HCT116 (cell line): ENCODE data around the gene ITPK1. TPM values are rescaled to one million over a fixed set of nuclear protein-coding genes. Genes with fewer than 3 reads are reported as not detected.

Source experiments
- ATAC-seq: fragments of 200-7000 bp; cut with Tn5 transposase; 2 replicates; pipeline ENCODE4 v1.9.1; 2020; ENCODE audit warnings: mild to moderate bottlenecking, moderate library complexity
- BruUV-seq: library from RNA; stranded (reverse); fragments of 400-500 nt; replicated peaks from 2 replicates; lab custom pipeline; 2021; lab: Mats Ljungman, UMichigan
- CTCF ChIA-PET: fragments of 300-600 bp; sonication (Branson Sonifier 250); formaldehyde crosslinking; loops from one replicate; lab custom pipeline; 2021; ENCODE audit warnings: antibody characterized with exemption; lab: Charles Lee
- POLR2A ChIA-PET: fragments of 300-600, 350-600 bp; sonication (Branson Sonifier 250); formaldehyde crosslinking; loops from one replicate; lab custom pipeline; 2021; ENCODE audit warnings: antibody characterized with exemption; lab: Charles Lee
- RAD21 ChIA-PET, 2 experiments: fragments of 300-600 bp; sonication (Branson Sonifier 250); formaldehyde crosslinking; loops; one replicate each; lab custom pipeline; 2023; ENCODE audit warnings: low total read pairs in 2 of 2; ENCODE audit not compliant: uncharacterized antibody in 2 of 2, unreplicated experiment in 2 of 2, low non-redundant PET in 1 of 2; lab: Charles Lee
- DNase-seq: peaks from one replicate; pipeline ENCODE4 v3.0.0-alpha.2; 2010; ENCODE audit warnings: low read depth, low spot score
- H2AFZ ChIP-seq: fragments of 200-600 bp; shearing (Covaris generic), sonication (generic); 2 replicates; pipeline ENCODE4 v1.6.1; 2017; ENCODE audit warnings: low read depth, mixed run types, mixed read lengths, antibody characterized with exemption, low read length; ENCODE audit not compliant: poor library complexity, severe bottlenecking
- H3K27ac ChIP-seq: 2 replicates; pipeline ENCODE4 v1.5.1; 2012; ENCODE audit warnings: low read depth, low read length
- H3K27me3 ChIP-seq: fragments of 200-600 bp; sonication (generic); 2 replicates; pipeline ENCODE4 v1.6.1; 2016; ENCODE audit warnings: mixed run types, low read length, mixed read lengths; ENCODE audit not compliant: insufficient read depth
- H3K36me3 ChIP-seq, 2 experiments: fragments of 200-500 bp in 1 of 2; fragments of 200-600 bp in 1 of 2; sonication (Bioruptor generic) in 1 of 2; sonication (generic) in 1 of 2; 2 replicates each; pipeline versions ENCODE4 v1.5.1 to v1.6.1; 2014 to 2016; ENCODE audit warnings: low read length in 2 of 2, inconsistent platforms in 1 of 2, mixed read lengths in 1 of 2, mixed run types in 1 of 2; ENCODE audit not compliant: insufficient read depth in 2 of 2, control insufficient read depth in 1 of 2
- H3K4me1 ChIP-seq, 2 experiments: fragments of 200-600 bp in 1 of 2; sonication (generic) in 1 of 2; 2 replicates each; pipeline versions ENCODE4 v1.5.1 to v1.6.1; 2012 to 2017; ENCODE audit warnings: low read length in 2 of 2, inconsistent platforms in 1 of 2, mild to moderate bottlenecking in 1 of 2, mixed read lengths in 1 of 2, mixed run types in 1 of 2, moderate library complexity in 1 of 2; ENCODE audit not compliant: insufficient read depth in 2 of 2, control insufficient read depth in 1 of 2
- H3K4me2 ChIP-seq: fragments of 200-600 bp; sonication (generic); 2 replicates; pipeline ENCODE4 v1.6.1; 2017; ENCODE audit warnings: mixed run types, low read length, mixed read lengths
- H3K4me3 ChIP-seq, 2 experiments: fragments of 200-600 bp in 1 of 2; sonication (generic) in 1 of 2; replicated peaks in 1 of 2; 2 replicates each; pipeline ENCODE4 v1.5.1; 2011 to 2016; ENCODE audit warnings: low read length in 2 of 2, control low read depth in 1 of 2, low read depth in 1 of 2, mild to moderate bottlenecking in 1 of 2, mixed read lengths in 1 of 2, mixed run types in 1 of 2
- H3K79me2 ChIP-seq: fragments of 200-600 bp; sonication (generic); 2 replicates; pipeline ENCODE4 v1.6.1; 2017; ENCODE audit warnings: mild to moderate bottlenecking, mixed run types, low read length, moderate library complexity, mixed read lengths; ENCODE audit not compliant: insufficient read depth
- H3K9ac ChIP-seq: fragments of 200-600 bp; sonication (generic); 2 replicates; pipeline ENCODE4 v1.6.1; 2016; ENCODE audit warnings: low read length, mixed read lengths
- H3K9me2 ChIP-seq: fragments of 200-600 bp; sonication (generic), shearing (Covaris generic); 2 replicates; pipeline ENCODE4 v1.6.1; 2017; ENCODE audit warnings: mixed run types, mild to moderate bottlenecking, moderate library complexity; ENCODE audit not compliant: insufficient read depth
- H3K9me3 ChIP-seq, 2 experiments: fragments of 200-500 bp in 1 of 2; fragments of 200-600 bp in 1 of 2; sonication (Bioruptor generic) in 1 of 2; sonication (generic) in 1 of 2; 2 replicates each; pipeline ENCODE4 v1.6.1; 2014 to 2017; ENCODE audit warnings: low read length in 2 of 2, mixed read lengths in 2 of 2, inconsistent platforms in 1 of 2, low read depth in 1 of 2, mild to moderate bottlenecking in 1 of 2, mixed run types in 1 of 2, moderate library complexity in 1 of 2; ENCODE audit not compliant: control insufficient read depth in 1 of 2, insufficient read depth in 1 of 2
- H4K20me1 ChIP-seq: fragments of 200-600 bp; sonication (generic), shearing (Covaris generic); 2 replicates; pipeline ENCODE4 v1.6.1; 2017; ENCODE audit warnings: mixed run types, mild to moderate bottlenecking, moderate library complexity; ENCODE audit not compliant: insufficient read depth
- EGR1 ChIP-seq: IDR thresholded peaks from 2 replicates; pipeline ENCODE4 v1.6.1; 2012; ENCODE audit warnings: low read depth
- EZH2 ChIP-seq: fragments of 200-600 bp; sonication (generic); IDR thresholded peaks from 2 replicates; pipeline ENCODE4 v1.6.1; 2017; ENCODE audit warnings: antibody characterized with exemption, mixed run types
- EZH2phosphoT487 ChIP-seq: fragments of 200-600 bp; IDR thresholded peaks from 2 replicates; pipeline ENCODE4 v1.6.1; 2018; ENCODE audit warnings: antibody characterized with exemption, borderline replicate concordance
- FOSL1 ChIP-seq: IDR thresholded peaks from 2 replicates; pipeline ENCODE4 v1.6.1; 2012; ENCODE audit warnings: low read depth
- POLR2AphosphoS5 ChIP-seq: IDR thresholded peaks from 2 replicates; pipeline ENCODE4 v1.6.1; 2011; ENCODE audit warnings: mild to moderate bottlenecking, low read depth, low read length, moderate library complexity
- SIN3A ChIP-seq: IDR thresholded peaks from 2 replicates; pipeline ENCODE4 v1.6.1; 2012; ENCODE audit warnings: low read depth
- SP1 ChIP-seq: IDR thresholded peaks from 2 replicates; pipeline ENCODE4 v1.6.1; 2012; ENCODE audit warnings: low read depth
- TCF7L2 ChIP-seq: IDR thresholded peaks from 2 replicates; pipeline ENCODE4 v1.7.0; 2011; ENCODE audit warnings: borderline replicate concordance, inconsistent platforms; ENCODE audit not compliant: insufficient read depth, insufficient read length; ENCODE audit errors: extremely low read depth
- YY1 ChIP-seq: IDR thresholded peaks from 2 replicates; pipeline ENCODE4 v1.6.1; 2011; ENCODE audit warnings: low read length, low read depth, moderate library complexity, mild to moderate bottlenecking; ENCODE audit not compliant: insufficient replicate concordance; ENCODE audit errors: extremely low read depth
- intact Hi-C: fragments of 100-400 bp; cut with micrococcal nuclease; formaldehyde crosslinking; loops from 2 replicates; pipeline ENCODE4 v1.10.0; 2022
- total RNA-seq: library from RNA; stranded (reverse); gene quantifications from one replicate; pipeline ENCODE4 v1.2.1, GENCODE V29; 2021; ENCODE audit not compliant: unreplicated experiment
- TF ChIP-seq, protein P1 (sequence below): IDR thresholded peaks from 2 replicates; pipeline ENCODE4 v1.6.1; 2012
- TF ChIP-seq, protein P2 (sequence below): IDR thresholded peaks from 2 replicates; pipeline ENCODE4 v1.6.1; 2012
- TF ChIP-seq, protein P3 (sequence below): IDR thresholded peaks from 2 replicates; pipeline ENCODE4 v1.6.1; 2011; ENCODE audit warnings: mild to moderate bottlenecking, low read length, moderate library complexity; ENCODE audit not compliant: insufficient replicate concordance; ENCODE audit errors: extremely low read depth
- TF ChIP-seq, protein P4 (sequence below): IDR thresholded peaks from 2 replicates; pipeline ENCODE4 v1.6.1; 2012; ENCODE audit warnings: low read depth

ITPK1 gene
- total RNA-seq, 1 experiment from 2014 or later: 70.2 TPM

DNA sequence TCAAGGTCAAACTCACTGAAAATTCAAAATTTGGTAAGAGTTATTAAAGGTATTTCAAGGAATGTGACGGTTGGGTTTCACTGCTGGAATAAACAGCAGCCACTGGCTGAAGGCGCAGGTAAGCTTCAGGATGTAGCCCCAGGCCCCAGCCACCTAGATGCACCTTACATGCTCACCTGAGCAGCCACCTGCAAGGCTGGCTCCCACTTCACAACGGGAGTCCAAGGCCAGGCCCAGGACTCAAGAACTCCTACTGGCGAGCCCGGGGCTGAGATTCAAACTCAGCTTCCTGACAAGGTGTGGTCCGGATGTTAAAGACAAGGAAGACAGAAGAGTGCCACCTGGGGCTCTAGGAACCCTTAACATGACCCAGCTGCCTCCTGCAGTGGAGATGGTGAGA is 78.4 kb downstream of the ITPK1 start:
- H4K20me1 ChIP-seq: no peaks in the 10 kb centered on the region
- peak overlapping the region; percentile 28 for H3K4me2 ChIP-seq
- TF ChIP-seq, protein P1, sequence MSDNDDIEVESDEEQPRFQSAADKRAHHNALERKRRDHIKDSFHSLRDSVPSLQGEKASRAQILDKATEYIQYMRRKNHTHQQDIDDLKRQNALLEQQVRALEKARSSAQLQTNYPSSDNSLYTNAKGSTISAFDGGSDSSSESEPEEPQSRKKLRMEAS: no peak
- TF ChIP-seq FOSL1: no peak
- TF ChIP-seq, protein P2, sequence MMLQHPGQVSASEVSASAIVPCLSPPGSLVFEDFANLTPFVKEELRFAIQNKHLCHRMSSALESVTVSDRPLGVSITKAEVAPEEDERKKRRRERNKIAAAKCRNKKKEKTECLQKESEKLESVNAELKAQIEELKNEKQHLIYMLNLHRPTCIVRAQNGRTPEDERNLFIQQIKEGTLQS: no peak
- no peak for TF ChIP-seq EZH2phosphoT487
- TF ChIP-seq YY1: no peak
- TF ChIP-seq TCF7L2: no peak
- no peak for TF ChIP-seq EZH2
- TF ChIP-seq SIN3A: no peak
- TF ChIP-seq SP1: no peak
- TF ChIP-seq, protein P3, sequence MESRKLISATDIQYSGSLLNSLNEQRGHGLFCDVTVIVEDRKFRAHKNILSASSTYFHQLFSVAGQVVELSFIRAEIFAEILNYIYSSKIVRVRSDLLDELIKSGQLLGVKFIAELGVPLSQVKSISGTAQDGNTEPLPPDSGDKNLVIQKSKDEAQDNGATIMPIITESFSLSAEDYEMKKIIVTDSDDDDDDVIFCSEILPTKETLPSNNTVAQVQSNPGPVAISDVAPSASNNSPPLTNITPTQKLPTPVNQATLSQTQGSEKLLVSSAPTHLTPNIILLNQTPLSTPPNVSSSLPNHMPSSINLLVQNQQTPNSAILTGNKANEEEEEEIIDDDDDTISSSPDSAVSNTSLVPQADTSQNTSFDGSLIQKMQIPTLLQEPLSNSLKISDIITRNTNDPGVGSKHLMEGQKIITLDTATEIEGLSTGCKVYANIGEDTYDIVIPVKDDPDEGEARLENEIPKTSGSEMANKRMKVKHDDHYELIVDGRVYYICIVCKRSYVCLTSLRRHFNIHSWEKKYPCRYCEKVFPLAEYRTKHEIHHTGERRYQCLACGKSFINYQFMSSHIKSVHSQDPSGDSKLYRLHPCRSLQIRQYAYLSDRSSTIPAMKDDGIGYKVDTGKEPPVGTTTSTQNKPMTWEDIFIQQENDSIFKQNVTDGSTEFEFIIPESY: no peak
- TF ChIP-seq, protein P4, sequence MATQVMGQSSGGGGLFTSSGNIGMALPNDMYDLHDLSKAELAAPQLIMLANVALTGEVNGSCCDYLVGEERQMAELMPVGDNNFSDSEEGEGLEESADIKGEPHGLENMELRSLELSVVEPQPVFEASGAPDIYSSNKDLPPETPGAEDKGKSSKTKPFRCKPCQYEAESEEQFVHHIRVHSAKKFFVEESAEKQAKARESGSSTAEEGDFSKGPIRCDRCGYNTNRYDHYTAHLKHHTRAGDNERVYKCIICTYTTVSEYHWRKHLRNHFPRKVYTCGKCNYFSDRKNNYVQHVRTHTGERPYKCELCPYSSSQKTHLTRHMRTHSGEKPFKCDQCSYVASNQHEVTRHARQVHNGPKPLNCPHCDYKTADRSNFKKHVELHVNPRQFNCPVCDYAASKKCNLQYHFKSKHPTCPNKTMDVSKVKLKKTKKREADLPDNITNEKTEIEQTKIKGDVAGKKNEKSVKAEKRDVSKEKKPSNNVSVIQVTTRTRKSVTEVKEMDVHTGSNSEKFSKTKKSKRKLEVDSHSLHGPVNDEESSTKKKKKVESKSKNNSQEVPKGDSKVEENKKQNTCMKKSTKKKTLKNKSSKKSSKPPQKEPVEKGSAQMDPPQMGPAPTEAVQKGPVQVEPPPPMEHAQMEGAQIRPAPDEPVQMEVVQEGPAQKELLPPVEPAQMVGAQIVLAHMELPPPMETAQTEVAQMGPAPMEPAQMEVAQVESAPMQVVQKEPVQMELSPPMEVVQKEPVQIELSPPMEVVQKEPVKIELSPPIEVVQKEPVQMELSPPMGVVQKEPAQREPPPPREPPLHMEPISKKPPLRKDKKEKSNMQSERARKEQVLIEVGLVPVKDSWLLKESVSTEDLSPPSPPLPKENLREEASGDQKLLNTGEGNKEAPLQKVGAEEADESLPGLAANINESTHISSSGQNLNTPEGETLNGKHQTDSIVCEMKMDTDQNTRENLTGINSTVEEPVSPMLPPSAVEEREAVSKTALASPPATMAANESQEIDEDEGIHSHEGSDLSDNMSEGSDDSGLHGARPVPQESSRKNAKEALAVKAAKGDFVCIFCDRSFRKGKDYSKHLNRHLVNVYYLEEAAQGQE: no peak
- no peak for TF ChIP-seq EGR1
- no peak for TF ChIP-seq POLR2AphosphoS5
- H3K9me2 ChIP-seq: no peaks in the 10 kb centered on the region
- no peaks in the 10 kb centered on the region for H3K27me3 ChIP-seq
- H3K36me3 ChIP-seq: no peaks in the 10 kb centered on the region
- H3K9me3 ChIP-seq: no peaks in the 10 kb centered on the region
- ChIA-PET POLR2A (no interaction called here), RAD21 (no interaction called here), CTCF (no interaction called here)
- peaks cover 51 to 87% of the 10 kb centered on the region in 2 experiments for H3K4me1 ChIP-seq
- no peak overlapping the region for H3K9ac ChIP-seq
- H2AFZ ChIP-seq: no peak overlapping the region
- no peak for DNase-seq
- H3K4me3 ChIP-seq: no peak overlapping the region
- H3K79me2 ChIP-seq: peaks cover 23% of the 10 kb centered on the region; the same call in 1 of the 2 replicates
- no TSS peak for BruUV-seq
- intact Hi-C loops: no loop called here
- no peak for ATAC-seq
- no peak overlapping the region for H3K27ac ChIP-seq
